Immature natural killer cell (primary cell): ENCODE results near the gene NUP50. TPM values are rescaled to one million over a fixed set of nuclear protein-coding genes. Genes with fewer than 3 reads are reported as not detected.

Source experiments
- DNase-seq, 3 donors: peaks; one replicate each; pipeline ENCODE4 v3.0.0; 2022; ENCODE audit warnings: mixed read lengths in 1 of 3
- H3K27ac Mint-ChIP-seq, 6 donors: one replicate each; pipeline ENCODE4 v1.8.0; 2020; ENCODE audit warnings: mixed read lengths in 6 of 6, mild to moderate bottlenecking in 5 of 6, inconsistent platforms in 4 of 6, moderate library complexity in 3 of 6
- H3K27me3 Mint-ChIP-seq, 3 donors: one replicate each; pipeline ENCODE4 v1.8.0; 2020 to 2021; ENCODE audit warnings: low read depth in 3 of 3, mild to moderate bottlenecking in 3 of 3, mixed read lengths in 3 of 3, moderate library complexity in 3 of 3, inconsistent platforms in 1 of 3
- H3K36me3 Mint-ChIP-seq, 3 donors: one replicate each; pipeline ENCODE4 v1.8.0; 2020; ENCODE audit warnings: mixed read lengths in 3 of 3, inconsistent platforms in 2 of 3, mild to moderate bottlenecking in 2 of 3
- H3K4me1 Mint-ChIP-seq, 2 donors: one replicate each; pipeline ENCODE4 v1.8.0; 2020; ENCODE audit warnings: inconsistent platforms in 2 of 2, mild to moderate bottlenecking in 2 of 2, mixed read lengths in 2 of 2, moderate library complexity in 1 of 2
- H3K4me3 Mint-ChIP-seq, 5 donors: one replicate each; pipeline ENCODE4 v1.8.0; 2020; ENCODE audit warnings: mild to moderate bottlenecking in 5 of 5, mixed read lengths in 5 of 5, inconsistent platforms in 3 of 5, moderate library complexity in 3 of 5
- H3K9me3 Mint-ChIP-seq, 6 donors: one replicate each; pipeline ENCODE4 v1.8.0; 2020; ENCODE audit warnings: mild to moderate bottlenecking in 6 of 6, mixed read lengths in 6 of 6, inconsistent platforms in 4 of 6, moderate library complexity in 3 of 6
- polyA plus RNA-seq, 3 donors: library from polyadenylated mRNA; unstranded; fragments of 300-500 nt; fragmentation: Illumina TruSeq; gene quantifications; one replicate each; pipeline ENCODE4 v1.2.3, GENCODE V29; 2021

The NUP50 gene
- polyA plus RNA-seq, 3 donors from 2014 or later = 16.6 to 56.0 (median 26.1) TPM

GRCh38 chr22:45202333-45203149, 38.8 kb downstream of the NUP50 start:
- Mint-ChIP-seq H3K27me3 (peaks cover 0 to 2% (median 0%) of the 10 kb centered on the region in 3 donors), H3K4me3 (no peak overlapping the region), H3K36me3 (peaks cover 4 to 33% (median 10%) of the 10 kb centered on the region in 3 donors), H3K9me3 (no peaks in the 10 kb centered on the region), H3K4me1 (peaks cover 0 to 5% of the 10 kb centered on the region in 2 donors), H3K27ac (no peak overlapping the region)
- no peak for DNase-seq

- no peak overlapping the region for H3K27ac Mint-ChIP-seq
- H3K4me3 Mint-ChIP-seq = no peak overlapping the region
- DNase-seq = no peak
- peaks cover 4 to 28% (median 10%) of the 10 kb centered on the region in 3 donors for H3K36me3 Mint-ChIP-seq
- H3K4me1 Mint-ChIP-seq = peaks cover 0 to 5% of the 10 kb centered on the region in 2 donors
- no peaks in the 10 kb centered on the region for H3K9me3 Mint-ChIP-seq
- H3K27me3 Mint-ChIP-seq = peaks cover 0 to 3% (median 0%) of the 10 kb centered on the region in 3 donors
These were observed 39.6 kb downstream of the NUP50 start for GRCh38 chr22:45203150-45203951.

GRCh38 chr22:45204241-45204640, 40.5 kb downstream of the NUP50 start:
- no peak overlapping the region for H3K27ac Mint-ChIP-seq
- H3K4me3 Mint-ChIP-seq = no peak overlapping the region
- H3K36me3 Mint-ChIP-seq = peaks cover 4 to 28% (median 10%) of the 10 kb centered on the region in 3 donors
- DNase-seq = no peak
- H3K9me3 Mint-ChIP-seq = no peaks in the 10 kb centered on the region
- H3K27me3 Mint-ChIP-seq = peaks cover 0 to 3% (median 0%) of the 10 kb centered on the region in 3 donors
- peaks cover 0 to 5% of the 10 kb centered on the region in 2 donors for H3K4me1 Mint-ChIP-seq

GRCh38 chr22:45204819-45205218, 41.1 kb downstream of the NUP50 start:
- H3K36me3 Mint-ChIP-seq = peaks cover 4 to 28% (median 10%) of the 10 kb centered on the region in 3 donors
- DNase-seq = no peak
- H3K27ac Mint-ChIP-seq = no peak overlapping the region
- peaks cover 0 to 3% (median under 1%) of the 10 kb centered on the region in 3 donors for H3K27me3 Mint-ChIP-seq
- peaks cover 0 to 5% of the 10 kb centered on the region in 2 donors for H3K4me1 Mint-ChIP-seq
- H3K9me3 Mint-ChIP-seq = no peaks in the 10 kb centered on the region
- no peak overlapping the region for H3K4me3 Mint-ChIP-seq

GRCh38 chr22:45205276-45205925, 41.7 kb downstream of the NUP50 start:
- Mint-ChIP-seq H3K4me3 (no peak overlapping the region), H3K27me3 (peaks cover 0 to 3% (median 2%) of the 10 kb centered on the region in 3 donors), H3K9me3 (no peaks in the 10 kb centered on the region), H3K4me1 (peaks cover 0 to 5% of the 10 kb centered on the region in 2 donors), H3K36me3 (peaks cover 4 to 27% (median 10%) of the 10 kb centered on the region in 3 donors), H3K27ac (no peak overlapping the region)
- no peak for DNase-seq

GRCh38 chr22:45206233-45206632, 42.5 kb downstream of the NUP50 start:
- DNase-seq = no peak
- H3K4me1 Mint-ChIP-seq = peaks cover 0 to 5% of the 10 kb centered on the region in 2 donors
- peak overlapping the region in 1 of 6 donors; percentile 36 for H3K27ac Mint-ChIP-seq
- H3K4me3 Mint-ChIP-seq = no peak overlapping the region
- H3K9me3 Mint-ChIP-seq = no peaks in the 10 kb centered on the region
- H3K36me3 Mint-ChIP-seq = peaks cover 3 to 24% (median 4%) of the 10 kb centered on the region in 3 donors
- peaks cover 0 to 3% (median 2%) of the 10 kb centered on the region in 3 donors for H3K27me3 Mint-ChIP-seq

- Mint-ChIP-seq H3K4me3 (no peak overlapping the region), H3K4me1 (peaks cover 0 to 5% of the 10 kb centered on the region in 2 donors), H3K27me3 (peaks cover 0 to 3% (median 2%) of the 10 kb centered on the region in 3 donors), H3K27ac (no peak overlapping the region), H3K9me3 (no peaks in the 10 kb centered on the region), H3K36me3 (peaks cover 0 to 16% (median 4%) of the 10 kb centered on the region in 3 donors)
- no peak for DNase-seq
These were observed 43.8 kb downstream of the NUP50 start for GRCh38 chr22:45207533-45207932.

GRCh38 chr22:45207981-45208664, 44.4 kb downstream of the NUP50 start:
- peaks cover under 1 to 3% (median 2%) of the 10 kb centered on the region in 3 donors for H3K27me3 Mint-ChIP-seq
- H3K27ac Mint-ChIP-seq = peak overlapping the region in 1 of 6 donors; percentile 17
- H3K4me1 Mint-ChIP-seq = peaks cover 0 to 5% of the 10 kb centered on the region in 2 donors
- no peak overlapping the region for H3K4me3 Mint-ChIP-seq
- no peak for DNase-seq
- peaks cover 0 to 16% (median 4%) of the 10 kb centered on the region in 3 donors for H3K36me3 Mint-ChIP-seq
- no peaks in the 10 kb centered on the region for H3K9me3 Mint-ChIP-seq

GRCh38 chr22:45208696-45208992, 44.9 kb downstream of the NUP50 start:
- H3K27ac Mint-ChIP-seq = peak overlapping the region in 1 of 6 donors; percentile 17
- peaks cover 0 to 16% (median 4%) of the 10 kb centered on the region in 3 donors for H3K36me3 Mint-ChIP-seq

GRCh38 chr22:45208993-45209838, 45.5 kb downstream of the NUP50 start:
- peaks cover 1 to 2% (median 2%) of the 10 kb centered on the region in 3 donors for H3K27me3 Mint-ChIP-seq
- no peak overlapping the region for H3K4me3 Mint-ChIP-seq
- H3K9me3 Mint-ChIP-seq = no peaks in the 10 kb centered on the region
- DNase-seq = no peak
- H3K27ac Mint-ChIP-seq = no peak overlapping the region
- peaks cover 0 to 18% (median 4%) of the 10 kb centered on the region in 3 donors for H3K36me3 Mint-ChIP-seq
- H3K4me1 Mint-ChIP-seq = peaks cover 2 to 9% of the 10 kb centered on the region in 2 donors

More at GRCh38 chr22:45208696-45208992, 44.9 kb downstream of the NUP50 start:
- DNase-seq = no peak
- Mint-ChIP-seq H3K4me1 (peaks cover 2 to 5% of the 10 kb centered on the region in 2 donors), H3K27me3 (peaks cover 1 to 2% (median 2%) of the 10 kb centered on the region in 3 donors), H3K4me3 (no peak overlapping the region), H3K9me3 (no peaks in the 10 kb centered on the region)

- H3K36me3 Mint-ChIP-seq = peaks cover 0 to 15% (median 4%) of the 10 kb centered on the region in 3 donors
- H3K4me1 Mint-ChIP-seq = peaks cover 2 to 11% of the 10 kb centered on the region in 2 donors
- peaks cover 1 to 2% (median 2%) of the 10 kb centered on the region in 3 donors for H3K27me3 Mint-ChIP-seq
- no peak overlapping the region for H3K27ac Mint-ChIP-seq
- H3K9me3 Mint-ChIP-seq = no peaks in the 10 kb centered on the region
- DNase-seq = no peak
- H3K4me3 Mint-ChIP-seq = no peak overlapping the region
These were observed 46.4 kb downstream of the NUP50 start for GRCh38 chr22:45210174-45210573.

GRCh38 chr22:45210577-45210976, 46.9 kb downstream of the NUP50 start:
- Mint-ChIP-seq H3K9me3 (no peaks in the 10 kb centered on the region), H3K27ac (peak overlapping the region in 1 of 6 donors; percentile 50), H3K36me3 (peaks cover 0 to 14% (median 4%) of the 10 kb centered on the region in 3 donors), H3K4me3 (no peak overlapping the region), H3K27me3 (peaks cover 1 to 2% (median 2%) of the 10 kb centered on the region in 3 donors), H3K4me1 (peaks cover 2 to 15% of the 10 kb centered on the region in 2 donors)
- no peak for DNase-seq
